IMR-90 (cell line): ENCODE data around the gene CCDC38. TPM values are rescaled to one million over a fixed set of nuclear protein-coding genes. Genes with fewer than 3 reads are reported as not detected.

Source experiments
- ATAC-seq: fragments of 200-7000 bp; cut with Tn5 transposase; 2 replicates; pipeline ENCODE4 v1.9.1; 2020; ENCODE audit warnings: low read depth, mild to moderate bottlenecking, moderate library complexity
- BruUV-seq: library from RNA; stranded (reverse); fragments of 400-500 nt; replicated peaks from 2 replicates; lab custom pipeline; 2021; lab: Mats Ljungman, UMichigan
- CTCF ChIA-PET: fragments of 300-600 bp; formaldehyde crosslinking; extraction: SDS; loops from one replicate; lab custom pipeline; 2021; ENCODE audit warnings: antibody characterized with exemption; lab: Yijun Ruan, JAX
- POLR2A ChIA-PET: fragments of 300-600 bp; sonication (Branson Sonifier 250); formaldehyde crosslinking; loops from one replicate; lab custom pipeline; 2022; ENCODE audit warnings: antibody characterized with exemption; ENCODE audit not compliant: unreplicated experiment; lab: Charles Lee
- DNase-seq: peaks from one replicate; pipeline ENCODE4 v3.0.0; 2013
- H2AFZ ChIP-seq: replicated peaks from 2 replicates; pipeline ENCODE3; 2013; ENCODE audit warnings: low read length, mild to moderate bottlenecking; ENCODE audit not compliant: poor library complexity
- H2AK5ac ChIP-seq: 2 replicates; pipeline ENCODE4 v1.6.1; 2013; ENCODE audit warnings: low read depth, low read length, inconsistent platforms
- H2AK9ac ChIP-seq: replicated peaks from 2 replicates; pipeline ENCODE3; 2013; ENCODE audit warnings: mild to moderate bottlenecking, low read depth, low read length, moderate library complexity; ENCODE audit not compliant: poor library complexity
- H2BK120ac ChIP-seq: 2 replicates; pipeline ENCODE4 v1.6.1; 2013; ENCODE audit warnings: low read depth, low read length, inconsistent platforms
- H2BK15ac ChIP-seq: 3 replicates; pipeline ENCODE4 v1.6.1; 2013; ENCODE audit warnings: low read depth, low read length, inconsistent platforms
- H2BK20ac ChIP-seq: 2 replicates; pipeline ENCODE4 v1.6.1; 2013; ENCODE audit warnings: low read depth, mild to moderate bottlenecking, inconsistent platforms, low read length, moderate library complexity
- H2BK5ac ChIP-seq: 2 replicates; pipeline ENCODE4 v1.6.1; 2013; ENCODE audit warnings: mild to moderate bottlenecking, low read depth, low read length, inconsistent platforms; ENCODE audit not compliant: poor library complexity, severe bottlenecking
- H3K14ac ChIP-seq: replicated peaks from 2 replicates; pipeline ENCODE4 v1.6.1; 2013; ENCODE audit warnings: low read depth, low read length, inconsistent platforms
- H3K18ac ChIP-seq: 2 replicates; pipeline ENCODE4 v1.6.1; 2013; ENCODE audit warnings: low read depth, low read length, control low read depth
- H3K23ac ChIP-seq: 2 replicates; pipeline ENCODE4 v1.6.1; 2013; ENCODE audit warnings: low read depth, low read length, inconsistent platforms
- H3K27ac ChIP-seq: 2 replicates; pipeline ENCODE4 v1.5.1; 2013; ENCODE audit warnings: mild to moderate bottlenecking, control low read depth, low read length; ENCODE audit not compliant: insufficient read depth
- H3K27me3 ChIP-seq: 2 replicates; pipeline ENCODE4 v1.6.1; 2013; ENCODE audit warnings: low read length; ENCODE audit not compliant: control insufficient read depth, insufficient read depth
- H3K36me3 ChIP-seq: 2 replicates; pipeline ENCODE4 v1.6.1; 2013; ENCODE audit warnings: low read length, mixed read lengths; ENCODE audit not compliant: control insufficient read depth, insufficient read depth
- H3K4ac ChIP-seq: 2 replicates; pipeline ENCODE4 v1.6.1; 2013; ENCODE audit warnings: low read depth, low read length, inconsistent platforms
- H3K4me1 ChIP-seq: 2 replicates; pipeline ENCODE4 v1.6.1; 2013; ENCODE audit warnings: low read length, mixed read lengths; ENCODE audit not compliant: control insufficient read depth, insufficient read depth
- H3K4me2 ChIP-seq: 2 replicates; pipeline ENCODE4 v1.6.1; 2013; ENCODE audit warnings: low read depth, mild to moderate bottlenecking, control low read depth, low read length, moderate library complexity
- H3K4me3 ChIP-seq: 2 replicates; pipeline ENCODE4 v1.5.1; 2013; ENCODE audit warnings: low read depth, mild to moderate bottlenecking, control low read depth, low read length, moderate library complexity; ENCODE audit not compliant: insufficient read depth
- H3K56ac ChIP-seq: 2 replicates; pipeline ENCODE4 v1.6.1; 2013; ENCODE audit warnings: low read length, inconsistent platforms; ENCODE audit not compliant: insufficient read depth; ENCODE audit errors: extremely low read depth
- H3K79me1 ChIP-seq, 2 experiments: 2 replicates each; pipeline ENCODE4 v1.6.1; 2013; ENCODE audit warnings: low read length in 2 of 2, inconsistent platforms in 1 of 2, low read depth in 1 of 2
- H3K9ac ChIP-seq: 2 replicates; pipeline ENCODE4 v1.6.1; 2013; ENCODE audit warnings: low read depth, low read length, control low read depth
- H3K9me1 ChIP-seq: 2 replicates; pipeline ENCODE4 v1.6.1; 2013; ENCODE audit warnings: low read length, inconsistent platforms; ENCODE audit not compliant: insufficient read depth
- H3K9me3 ChIP-seq: 2 replicates; pipeline ENCODE4 v1.6.1; 2013; ENCODE audit warnings: low read length; ENCODE audit not compliant: control insufficient read depth, insufficient read depth
- H4K20me1 ChIP-seq: 2 replicates; pipeline ENCODE4 v1.6.1; 2013; ENCODE audit warnings: low read length, inconsistent platforms; ENCODE audit not compliant: insufficient read depth
- H4K5ac ChIP-seq: 2 replicates; pipeline ENCODE4 v1.6.1; 2013; ENCODE audit warnings: mild to moderate bottlenecking, low read depth, low read length, control low read depth
- H4K8ac ChIP-seq, 2 experiments: 2 replicates each; pipeline ENCODE4 v1.6.1; 2013; ENCODE audit warnings: low read depth in 2 of 2, low read length in 2 of 2, control low read depth in 1 of 2, inconsistent platforms in 1 of 2
- H4K91ac ChIP-seq: 2 replicates; pipeline ENCODE4 v1.6.1; 2013; ENCODE audit warnings: low read depth, low read length, inconsistent platforms; ENCODE audit not compliant: insufficient read depth
- BHLHE40 ChIP-seq: fragments of 150-350 bp; IDR thresholded peaks from 2 replicates; pipeline ENCODE4 v1.6.1; 2016; ENCODE audit warnings: mild to moderate bottlenecking, low read depth, low read length
- CEBPB ChIP-seq: IDR thresholded peaks from 2 replicates; pipeline ENCODE4 v1.6.1; 2012; ENCODE audit warnings: low read depth, low read length, improper control_type of control experiment
- CHD1 ChIP-seq: IDR thresholded peaks from 2 replicates; pipeline ENCODE4 v1.6.1; 2012; ENCODE audit warnings: low read depth, low read length, improper control_type of control experiment
- FOS ChIP-seq: fragments of 150-350 bp; IDR thresholded peaks from 2 replicates; pipeline ENCODE4 v1.6.1; 2016; ENCODE audit warnings: low read depth, low read length
- MAFK ChIP-seq: IDR thresholded peaks from 2 replicates; pipeline ENCODE4 v1.6.1; 2012; ENCODE audit warnings: low read depth, low read length, improper control_type of control experiment
- MAZ ChIP-seq: IDR thresholded peaks from 2 replicates; pipeline ENCODE4 v1.6.1; 2012; ENCODE audit warnings: low read depth, mild to moderate bottlenecking, low read length, improper control_type of control experiment, moderate library complexity, borderline replicate concordance
- MXI1 ChIP-seq: IDR thresholded peaks from 2 replicates; pipeline ENCODE4 v1.6.1; 2012; ENCODE audit warnings: low read depth, mild to moderate bottlenecking, low read length, moderate library complexity, borderline replicate concordance
- NFE2L2 ChIP-seq: fragments of 150-350 bp; IDR thresholded peaks from 2 replicates; pipeline ENCODE4 v1.6.1; 2016; ENCODE audit warnings: low read depth, mild to moderate bottlenecking, low read length
- RAD21 ChIP-seq: IDR thresholded peaks from 2 replicates; pipeline ENCODE4 v1.6.1; 2012; ENCODE audit warnings: low read length, improper control_type of control experiment
- RCOR1 ChIP-seq: IDR thresholded peaks from 2 replicates; pipeline ENCODE4 v1.6.1; 2012; ENCODE audit warnings: mild to moderate bottlenecking, low read length, improper control_type of control experiment; ENCODE audit not compliant: insufficient replicate concordance
- RFX5 ChIP-seq: IDR thresholded peaks from 2 replicates; pipeline ENCODE4 v1.8.0; 2012; ENCODE audit warnings: low read depth, mild to moderate bottlenecking, low read length, moderate library complexity
- SMC3 ChIP-seq: fragments of 150-350 bp; IDR thresholded peaks from 2 replicates; pipeline ENCODE4 v1.6.1; 2016; ENCODE audit warnings: low read depth, mild to moderate bottlenecking, antibody characterized with exemption, low read length, moderate library complexity
- WGBS, 2 experiments: methylation state at CpG; one replicate each; pipeline versions ENCODE4 v1.1.5 to v1.1.7; 2013; ENCODE audit warnings: missing lambda C conversion rate in 2 of 2; ENCODE audit not compliant: insufficient read length in 1 of 2; ENCODE audit errors: extremely low coverage in 2 of 2; 5-methylcytosine and 5-hydroxymethylcytosine counted together
- dilution Hi-C: fragments of 300-500 bp; cut with HindIII; formaldehyde crosslinking; loops from one replicate; pipeline ENCODE4 v1.14.3; 2018; ENCODE audit warnings: low sequenced_read_pairs; ENCODE audit not compliant: unreplicated experiment
- in situ Hi-C: fragments of 300-500 bp; cut with MboI; formaldehyde crosslinking; loops from 3 replicates; pipeline ENCODE4 v1.14.3; 2019; ENCODE audit warnings: low sequenced_read_pairs, inconsistent platforms, mixed read lengths
- intact Hi-C: fragments of 100-400 bp; cut with micrococcal nuclease; formaldehyde crosslinking; loops from 2 replicates; pipeline ENCODE4 v1.10.0; 2022
- polyA plus RNA-seq, 3 experiments: library from polyadenylated mRNA; depleted of rRNA; stranded (reverse); fragments of >200 nt; gene quantifications; 2 replicates each; pipeline ENCODE4 v1.2.3, GENCODE V29; 2012; ENCODE audit warnings: low replicate concordance in 1 of 3
- total RNA-seq: library from RNA; depleted of rRNA; stranded (reverse); fragments of >200 nt; gene quantifications from 2 replicates; pipeline ENCODE4 v1.2.3, GENCODE V29; 2012
- TF ChIP-seq, protein P1 (sequence below): fragments of 150-350 bp; IDR thresholded peaks from 2 replicates; pipeline ENCODE4 v1.6.1; 2016; ENCODE audit warnings: low read depth, mild to moderate bottlenecking, low read length, moderate library complexity, borderline replicate concordance
- TF ChIP-seq, protein P2 (sequence below): fragments of 150-350 bp; IDR thresholded peaks from 2 replicates; pipeline ENCODE4 v1.6.1; 2017; ENCODE audit warnings: mild to moderate bottlenecking, antibody characterized with exemption, low read length, low read depth

The CCDC38 gene
- total and polyA plus RNA-seq, 2 of the 4 experiments (the other 2 are of a cell fraction): not detected

DNA sequence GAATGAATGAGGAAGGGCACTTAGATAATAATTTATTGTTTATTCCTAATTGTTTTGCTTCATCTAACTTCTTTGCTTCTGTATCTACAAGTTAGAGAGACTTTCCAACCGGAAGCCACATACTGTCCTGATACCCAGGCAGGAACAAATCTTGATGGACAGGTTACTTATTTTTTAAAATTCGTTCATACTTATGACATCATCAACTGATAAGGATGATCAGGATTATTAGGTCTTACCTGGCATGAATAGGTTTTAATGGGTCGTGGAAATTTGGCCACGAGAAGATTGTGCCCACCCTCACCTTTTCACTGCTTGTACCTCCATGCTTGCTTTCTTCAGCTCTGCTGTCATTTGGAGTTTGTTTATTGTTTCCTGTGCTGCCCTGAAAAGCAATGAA lies 44.3 kb downstream of the CCDC38 start:
- H2BK15ac ChIP-seq: no peak overlapping the region
- no peak overlapping the region for H2BK5ac ChIP-seq
- no peak overlapping the region for H3K14ac ChIP-seq
- TF ChIP-seq CEBPB (no peak), RCOR1 (no peak), MXI1 (no peak), FOS (no peak), BHLHE40 (no peak), NFE2L2 (no peak), RAD21 (no peak), MAZ (no peak), SMC3 (no peak), CHD1 (no peak), RFX5 (no peak), MAFK (no peak)
- TF ChIP-seq, protein P1, sequence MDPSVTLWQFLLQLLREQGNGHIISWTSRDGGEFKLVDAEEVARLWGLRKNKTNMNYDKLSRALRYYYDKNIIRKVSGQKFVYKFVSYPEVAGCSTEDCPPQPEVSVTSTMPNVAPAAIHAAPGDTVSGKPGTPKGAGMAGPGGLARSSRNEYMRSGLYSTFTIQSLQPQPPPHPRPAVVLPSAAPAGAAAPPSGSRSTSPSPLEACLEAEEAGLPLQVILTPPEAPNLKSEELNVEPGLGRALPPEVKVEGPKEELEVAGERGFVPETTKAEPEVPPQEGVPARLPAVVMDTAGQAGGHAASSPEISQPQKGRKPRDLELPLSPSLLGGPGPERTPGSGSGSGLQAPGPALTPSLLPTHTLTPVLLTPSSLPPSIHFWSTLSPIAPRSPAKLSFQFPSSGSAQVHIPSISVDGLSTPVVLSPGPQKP: no peak
- TF ChIP-seq, protein P2, sequence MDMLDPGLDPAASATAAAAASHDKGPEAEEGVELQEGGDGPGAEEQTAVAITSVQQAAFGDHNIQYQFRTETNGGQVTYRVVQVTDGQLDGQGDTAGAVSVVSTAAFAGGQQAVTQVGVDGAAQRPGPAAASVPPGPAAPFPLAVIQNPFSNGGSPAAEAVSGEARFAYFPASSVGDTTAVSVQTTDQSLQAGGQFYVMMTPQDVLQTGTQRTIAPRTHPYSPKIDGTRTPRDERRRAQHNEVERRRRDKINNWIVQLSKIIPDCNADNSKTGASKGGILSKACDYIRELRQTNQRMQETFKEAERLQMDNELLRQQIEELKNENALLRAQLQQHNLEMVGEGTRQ: no peak
- no peak for DNase-seq
- no peak overlapping the region for H3K4me2 ChIP-seq
- ATAC-seq: no peak
- no peaks in the 10 kb centered on the region for H3K79me1 ChIP-seq
- POLR2A ChIA-PET: no interaction called here
- intact Hi-C loops: no loop called here
- peaks cover 2% of the 10 kb centered on the region; the same call in 1 of the 2 replicates for H3K9me3 ChIP-seq
- peaks cover 5% of the 10 kb centered on the region for H3K27me3 ChIP-seq
- no TSS peak for BruUV-seq
- no peak overlapping the region for H4K8ac ChIP-seq
- no peak overlapping the region for H3K4ac ChIP-seq
- H3K9me1 ChIP-seq: no peaks in the 10 kb centered on the region
- no peak overlapping the region for H2AK9ac ChIP-seq
- H4K20me1 ChIP-seq: no peaks in the 10 kb centered on the region
- no peaks in the 10 kb centered on the region for H3K4me1 ChIP-seq
- H3K56ac ChIP-seq: no peak overlapping the region
- no peak overlapping the region for H2AK5ac ChIP-seq
- H2BK20ac ChIP-seq: no peak overlapping the region
- H3K36me3 ChIP-seq: no peaks in the 10 kb centered on the region
- no peak overlapping the region for H3K18ac ChIP-seq
- no peak overlapping the region for H3K9ac ChIP-seq
- no peak overlapping the region for H3K23ac ChIP-seq
- H2BK120ac ChIP-seq: no peak overlapping the region
- no CpG with 5 or more reads among the region's 4 CpGs for WGBS, 2 experiments
- in situ Hi-C loops: no loop called here
- no peak overlapping the region for H3K27ac ChIP-seq
- no peak overlapping the region for H3K4me3 ChIP-seq
- CTCF ChIA-PET: no interaction called here
- no peak overlapping the region for H2AFZ ChIP-seq
- no peak overlapping the region for H4K5ac ChIP-seq
- H4K91ac ChIP-seq: no peak overlapping the region
- dilution Hi-C loops: no loop called here
